HG03571 (cell line): ENCODE results near the gene DLD.
"Not testable (repeated sequence)": the region's sequence is repeated elsewhere in the genome, so short reads cannot be mapped to it uniquely, and the experiment has no call there.

Experiments used
- ATAC-seq: cut with Tn5 transposase; IDR thresholded peaks from one replicate; pipeline ENCODE4 v1.9.1; 2021; ENCODE audit not compliant: unreplicated experiment

Gene DLD

GRCh38 chr7:107874111-107874510 lies 16.9 kb upstream of the DLD start:
- no peak for ATAC-seq

GRCh38 chr7:107874605-107875446 lies 16.2 kb upstream of the DLD start:
- ATAC-seq = peak; percentile 68

GRCh38 chr7:107876916-107877315 lies 14.1 kb upstream of the DLD start:
- ATAC-seq = no peak

GRCh38 chr7:107877731-107878382 lies 13.1 kb upstream of the DLD start:
- ATAC-seq = no peak

GRCh38 chr7:107878636-107879035 lies 12.3 kb upstream of the DLD start:
- ATAC-seq = no peak

- peak; percentile 65 for ATAC-seq
Measured at GRCh38 chr7:107879400-107880035, 11.5 kb upstream of the DLD start.

- no peak for ATAC-seq
Measured at GRCh38 chr7:107882766-107883165, 8.2 kb upstream of the DLD start.

- ATAC-seq = no peak
Measured at GRCh38 chr7:107884066-107884818, 6.7 kb upstream of the DLD start.

- ATAC-seq = not testable (repeated sequence)
Measured at GRCh38 chr7:107887827-107888226, 3.2 kb upstream of the DLD start.

- ATAC-seq = no peak
Measured at GRCh38 chr7:107889992-107890391, 991 bp upstream of the DLD start.

- peak; percentile 1 for ATAC-seq
Measured at GRCh38 chr7:107890493-107890961, 456 bp upstream of the DLD start.

- peak; percentile 23 for ATAC-seq
Measured at GRCh38 chr7:107891636-107892366, 818 bp downstream of the DLD start.

GRCh38 chr7:107892367-107892741 lies 1.4 kb downstream of the DLD start:
- ATAC-seq = not testable (repeated sequence)

GRCh38 chr7:107898997-107899594 lies 8.1 kb downstream of the DLD start:
- no peak for ATAC-seq

GRCh38 chr7:107900496-107901015 lies 9.6 kb downstream of the DLD start:
- ATAC-seq = no peak

GRCh38 chr7:107902381-107902780 lies 11.4 kb downstream of the DLD start:
- ATAC-seq = no peak

- ATAC-seq = no peak
Measured at GRCh38 chr7:107907790-107908189, 16.8 kb downstream of the DLD start.

- ATAC-seq = no peak
Measured at GRCh38 chr7:107909445-107909844, 18.5 kb downstream of the DLD start.

GRCh38 chr7:107911981-107912380 lies 21.0 kb downstream of the DLD start:
- ATAC-seq = no peak

- no peak for ATAC-seq
Measured at GRCh38 chr7:107913851-107914250, 22.9 kb downstream of the DLD start.
